Activated CD4-positive, alpha-beta T cell treated with anti-CD3 and anti-CD28 coated beads for 24 hours (primary cell): ENCODE results near the gene B3GAT1.

Experiments used
- DNase-seq, 2 donors: peaks; one replicate each; pipeline ENCODE4 v3.0.0-alpha.2; 2020; ENCODE audit warnings: low read depth in 2 of 2

B3GAT1 gene

GRCh38 chr11:134410766-134411165 lies 1.3 kb downstream of the B3GAT1 start:
- no peak for DNase-seq

DNA sequence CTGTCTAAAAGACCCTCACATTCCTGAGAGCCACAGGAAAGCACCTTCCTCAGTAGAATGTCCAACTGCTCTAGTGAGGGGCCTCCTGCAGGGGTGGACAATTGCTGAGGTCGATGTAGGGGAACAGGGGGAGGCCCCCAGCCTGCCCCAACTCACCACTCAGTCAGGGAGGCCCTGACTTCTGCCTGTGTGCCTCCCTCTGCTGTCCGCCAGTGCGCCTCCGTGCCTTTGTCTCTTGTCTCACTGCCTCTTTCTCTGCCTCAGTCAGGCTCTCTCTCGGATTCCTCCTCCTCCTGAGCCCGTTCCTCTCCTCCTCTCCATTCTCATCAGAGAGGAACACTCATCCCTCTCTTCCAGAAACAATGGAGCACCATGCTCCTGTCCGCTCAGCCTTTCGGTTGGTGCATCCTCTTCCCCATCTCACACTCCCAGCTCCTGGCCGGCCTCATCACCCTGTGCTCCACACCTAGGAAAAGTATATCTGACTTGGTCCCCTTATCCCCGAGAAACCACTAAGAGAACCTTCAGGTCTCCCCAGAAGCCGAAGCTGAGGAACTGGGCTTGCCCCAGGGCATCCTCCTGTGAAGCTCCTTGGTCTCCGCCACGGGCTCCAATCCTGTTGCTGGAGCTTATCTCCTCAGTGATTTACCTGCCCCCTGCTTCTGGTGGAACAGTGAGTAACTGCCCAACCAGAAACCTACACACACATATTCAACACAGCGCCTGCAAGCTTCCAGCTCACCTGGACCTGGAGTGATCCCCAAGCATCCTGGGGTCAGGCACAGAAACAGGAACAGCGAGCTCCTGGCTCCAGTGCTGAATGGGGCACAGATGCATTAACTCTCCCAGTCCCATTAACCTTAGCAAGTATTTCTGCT lies 2.3 kb downstream of the B3GAT1 start:
- no peak for DNase-seq

GRCh38 chr11:134407923-134408322 lies 4.1 kb downstream of the B3GAT1 start:
- no peak for DNase-seq

- DNase-seq = no peak
These were observed 4.7 kb downstream of the B3GAT1 start for GRCh38 chr11:134407321-134407828.

- no peak for DNase-seq
These were observed 5.5 kb downstream of the B3GAT1 start for GRCh38 chr11:134406264-134407185.

DNA sequence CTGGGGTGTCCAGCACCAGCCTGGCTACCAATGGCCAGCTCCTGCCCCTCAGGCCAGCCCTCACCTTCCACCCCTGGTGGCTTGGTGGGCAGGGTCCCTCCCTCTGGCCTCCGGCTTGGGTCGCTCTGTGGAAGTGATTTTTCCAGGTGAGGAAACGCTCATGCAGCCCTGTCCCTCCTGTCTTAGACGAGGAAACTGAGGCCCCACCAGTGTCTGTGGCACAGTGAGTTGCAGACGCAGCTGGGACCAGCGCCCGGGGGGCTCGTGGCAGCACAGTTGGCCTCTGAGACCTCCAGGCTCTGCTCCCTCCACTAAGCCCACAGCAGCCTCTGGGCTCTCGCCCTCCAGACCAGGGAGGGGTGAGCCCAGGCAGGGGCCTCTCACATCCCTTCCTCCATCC lies 6.2 kb downstream of the B3GAT1 start:
- no peak for DNase-seq

DNA sequence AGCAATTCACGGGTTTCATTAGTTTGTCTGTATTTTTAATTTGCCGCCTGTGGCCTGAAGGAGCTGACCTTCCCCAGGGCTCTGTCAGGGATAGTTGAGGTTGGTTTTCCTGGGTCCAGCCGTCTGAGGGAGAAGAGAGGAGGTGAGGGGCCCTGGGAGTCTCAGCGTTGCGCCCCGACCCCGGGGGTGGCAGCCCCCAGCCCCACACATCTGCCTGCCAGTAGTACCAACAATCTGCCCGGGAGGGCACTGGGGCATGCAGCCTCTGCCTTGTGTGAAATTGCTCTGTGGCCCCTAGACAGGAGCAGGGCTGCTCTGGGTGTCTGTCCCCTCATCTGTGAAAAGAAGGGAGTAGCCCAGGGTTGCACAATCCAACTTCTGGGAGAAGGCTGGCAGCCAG lies 6.6 kb downstream of the B3GAT1 start:
- DNase-seq = no peak

- DNase-seq = no peak
These were observed 7.3 kb downstream of the B3GAT1 start for GRCh38 chr11:134404575-134405341.

- no peak for DNase-seq
These were observed 9.1 kb downstream of the B3GAT1 start for GRCh38 chr11:134402910-134403309.

DNA sequence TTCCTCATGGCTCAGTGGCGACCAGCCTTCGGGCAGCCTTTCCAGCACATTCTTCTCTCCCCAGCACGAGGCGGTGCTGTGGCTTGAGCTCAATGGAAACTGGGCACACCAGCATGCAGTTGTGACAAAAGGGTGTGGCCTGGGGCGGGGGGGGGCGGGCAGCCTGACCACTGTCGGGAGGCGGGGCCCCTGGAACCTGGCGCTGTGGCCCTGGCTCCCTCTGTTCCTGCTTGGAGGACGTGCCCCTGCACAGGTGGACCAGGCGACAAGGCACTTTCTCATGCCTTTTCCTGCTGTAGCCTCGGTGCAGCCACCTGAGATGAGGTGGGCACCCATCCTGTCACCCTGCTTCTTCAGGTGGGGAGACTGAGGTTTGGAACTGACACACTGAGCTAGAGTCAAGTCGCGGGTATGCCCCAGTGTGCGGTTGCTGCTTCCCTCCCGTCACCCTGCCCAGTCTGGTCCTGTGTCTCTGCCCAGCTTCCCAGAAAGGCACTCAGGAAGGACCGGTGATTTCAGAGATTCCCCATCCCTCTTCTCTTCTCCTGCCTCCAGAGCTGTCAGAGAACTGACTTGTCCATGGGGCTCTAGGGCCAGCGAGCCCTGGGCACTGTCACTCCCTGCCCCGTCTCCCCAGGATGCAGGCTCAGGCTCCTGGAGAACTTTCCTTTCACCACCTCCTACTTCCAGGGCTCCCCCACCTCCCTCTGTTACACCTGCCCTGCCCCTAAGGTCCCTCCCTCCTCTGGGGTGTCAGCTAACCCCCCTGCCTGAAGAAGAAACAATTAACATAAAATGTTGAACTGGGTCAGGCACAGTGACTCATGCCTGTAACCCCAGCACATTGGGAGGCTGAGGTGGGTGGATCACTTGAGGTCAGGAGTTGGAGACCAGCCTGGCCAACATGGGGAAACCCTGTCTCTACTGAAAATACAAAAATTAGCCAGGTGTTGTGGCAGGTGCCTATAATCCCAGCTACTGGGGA lies 9.9 kb downstream of the B3GAT1 start:
- no peak for DNase-seq

DNA sequence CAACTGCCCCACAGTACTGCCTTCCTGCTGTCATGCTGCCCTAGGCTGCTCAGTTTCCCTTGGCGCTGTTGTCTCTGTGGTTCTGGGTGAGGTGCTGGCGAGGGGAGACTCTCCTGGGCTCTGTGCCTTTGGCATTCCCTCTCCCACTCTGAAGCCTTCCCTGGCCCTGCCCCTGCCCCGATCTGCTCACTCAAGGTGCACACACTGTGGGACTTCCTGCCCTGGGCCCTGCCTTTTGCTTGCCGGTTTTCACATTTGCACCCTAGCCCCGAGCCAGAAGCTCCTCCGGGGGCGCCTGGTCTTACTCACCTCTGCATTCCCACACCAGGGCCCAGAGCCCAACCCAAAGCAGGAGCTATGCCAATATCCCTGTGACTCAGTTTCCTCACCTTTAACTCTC lies 12.0 kb downstream of the B3GAT1 start:
- DNase-seq = no peak

- DNase-seq = no peak
These were observed 12.8 kb downstream of the B3GAT1 start for GRCh38 chr11:134399293-134399654.

- no peak for DNase-seq
These were observed 13.3 kb downstream of the B3GAT1 start for GRCh38 chr11:134398644-134399292.

- no peak for DNase-seq
These were observed 14.0 kb downstream of the B3GAT1 start for GRCh38 chr11:134398079-134398444.

GRCh38 chr11:134397304-134398078 lies 14.6 kb downstream of the B3GAT1 start:
- no peak for DNase-seq

- no peak for DNase-seq
These were observed 17.0 kb downstream of the B3GAT1 start for GRCh38 chr11:134395002-134395401.

- no peak for DNase-seq
These were observed 17.7 kb downstream of the B3GAT1 start for GRCh38 chr11:134394311-134394710.

GRCh38 chr11:134393638-134394037 lies 18.4 kb downstream of the B3GAT1 start:
- no peak for DNase-seq

DNA sequence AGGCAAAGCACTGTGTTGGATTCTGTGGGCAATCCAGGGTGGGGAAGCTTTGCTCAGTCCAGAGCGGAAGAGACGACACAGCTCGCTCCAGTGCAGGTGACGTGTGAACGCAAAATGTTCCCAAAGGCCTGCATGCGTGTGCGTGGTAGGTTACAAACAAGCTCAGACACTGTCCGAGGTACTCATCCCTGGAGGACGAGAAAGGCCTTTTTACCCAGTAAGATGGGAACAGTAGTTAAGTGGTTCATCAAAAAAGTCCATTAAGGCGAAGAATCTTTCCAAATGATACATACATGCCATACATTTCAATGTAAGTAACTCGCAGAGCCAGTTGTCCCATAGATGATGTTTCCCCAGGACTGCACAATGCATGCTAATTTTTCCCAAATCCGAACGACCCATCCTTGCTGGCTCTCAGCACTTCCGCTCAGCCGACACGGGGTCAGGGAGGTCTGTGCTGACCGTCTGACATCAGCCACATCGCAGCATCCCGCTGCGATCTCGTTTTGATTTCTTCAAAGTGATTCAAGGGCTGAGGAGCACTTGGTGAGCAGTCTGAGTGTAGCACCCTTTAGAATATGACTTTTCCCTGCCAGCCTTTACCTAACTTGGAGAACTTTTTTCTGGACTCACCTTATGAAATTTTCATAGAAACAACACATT lies 19.0 kb downstream of the B3GAT1 start:
- no peak for DNase-seq
